Measurements from ENCODE around the gene C17orf107.

DNA sequence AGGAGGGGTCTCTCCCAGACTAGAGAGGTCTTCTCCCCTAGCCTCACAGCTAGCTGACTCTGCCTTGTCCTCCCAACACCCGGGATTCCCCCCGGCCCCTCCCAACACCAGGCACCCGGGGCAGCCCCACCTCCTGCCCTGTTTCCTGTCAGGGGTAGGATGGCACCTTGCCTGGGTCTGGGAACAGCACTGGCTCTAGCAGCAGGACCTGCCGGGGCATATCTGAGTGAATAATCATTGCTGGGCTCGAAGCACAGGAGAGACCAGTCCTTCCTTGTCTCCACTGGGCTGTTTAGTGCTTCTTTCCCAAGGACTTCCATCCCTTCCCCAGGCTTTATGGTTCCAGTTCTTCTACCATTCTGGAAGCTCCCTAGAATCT lies 40.5 kb upstream of the C17orf107 start:
- TF ChIP-seq FOXA1 (IDR thresholded peaks at IDR 0.05) = no peak
- no peak for TF ChIP-seq ARNT (IDR thresholded peaks at IDR 0.05)
- no peak for TF ChIP-seq SP1 (IDR thresholded peaks at IDR 0.05)
- TF ChIP-seq TARDBP (IDR thresholded peaks at IDR 0.05) = no peak
- TF ChIP-seq CTBP1 (IDR thresholded peaks at IDR 0.05; ENCODE audit: borderline replicate concordance) = no peak
- TF ChIP-seq L3MBTL2 (conservative IDR thresholded peaks at IDR 0.05) = no peak
- no peak for TF ChIP-seq SUZ12 (IDR thresholded peaks at IDR 0.05)
- no peak for TF ChIP-seq ZNF384 (IDR thresholded peaks at IDR 0.05)
- TF ChIP-seq FOXK2 (IDR thresholded peaks at IDR 0.05) = no peak
- TF ChIP-seq FOXM1 (IDR thresholded peaks at IDR 0.05; ENCODE audit: borderline replicate concordance) = no peak
- TF ChIP-seq LEF1 (IDR thresholded peaks at IDR 0.05; ENCODE audit: borderline replicate concordance) = no peak
- no peak for TF ChIP-seq BHLHE40 (IDR thresholded peaks at IDR 0.05; ENCODE audit: borderline replicate concordance)

Data from HEK293T (cell line).